NCI-H2196 (cell line): ENCODE data around the gene ESPN.

Experiments used
- DNase-seq: peaks from one replicate; lab custom pipeline; 2025; ENCODE audit not compliant: unreplicated experiment; lab: John Stamatoyannopoulos, UW

Gene ESPN

DNA sequence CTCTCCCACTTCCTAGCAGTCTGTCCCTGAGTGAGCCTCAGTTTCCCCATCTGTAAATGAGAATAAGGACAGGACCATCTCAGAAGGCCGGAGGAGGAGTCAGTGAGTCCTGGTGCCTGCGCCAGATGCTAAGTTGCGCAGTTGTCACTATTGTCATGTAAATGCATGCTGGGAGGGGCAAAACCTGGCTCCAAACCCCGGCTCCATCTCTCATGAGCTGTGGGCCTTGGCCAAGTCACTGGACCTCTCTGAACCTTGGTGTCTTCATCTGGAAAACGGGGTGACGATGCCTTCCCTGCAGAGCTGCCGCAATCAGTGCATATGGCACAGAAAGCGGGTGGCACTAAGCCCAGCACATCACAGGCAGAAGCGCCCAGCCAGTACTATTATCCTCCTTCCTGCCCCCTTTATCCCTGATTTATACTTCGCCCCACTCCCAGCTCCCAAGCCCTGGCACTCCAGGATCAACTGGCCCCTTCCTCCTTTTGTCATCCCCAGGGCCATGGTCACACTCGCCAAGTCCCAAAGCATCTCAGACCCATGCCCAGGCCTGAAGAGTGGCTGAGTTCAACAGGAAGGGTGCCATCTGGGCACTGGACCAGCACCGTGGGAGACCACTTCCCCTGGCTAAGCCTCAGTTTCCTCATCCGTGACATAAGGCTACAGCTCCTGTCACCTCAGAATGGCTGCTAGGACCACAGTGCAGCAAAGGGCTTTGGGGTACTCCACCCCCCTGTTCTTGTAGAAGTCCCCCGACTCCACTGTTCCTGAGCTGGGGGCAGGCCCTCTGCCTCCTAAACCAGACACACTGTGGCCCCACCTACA, 71.2 kb downstream of the ESPN start:
- DNase-seq: no peak

DNA sequence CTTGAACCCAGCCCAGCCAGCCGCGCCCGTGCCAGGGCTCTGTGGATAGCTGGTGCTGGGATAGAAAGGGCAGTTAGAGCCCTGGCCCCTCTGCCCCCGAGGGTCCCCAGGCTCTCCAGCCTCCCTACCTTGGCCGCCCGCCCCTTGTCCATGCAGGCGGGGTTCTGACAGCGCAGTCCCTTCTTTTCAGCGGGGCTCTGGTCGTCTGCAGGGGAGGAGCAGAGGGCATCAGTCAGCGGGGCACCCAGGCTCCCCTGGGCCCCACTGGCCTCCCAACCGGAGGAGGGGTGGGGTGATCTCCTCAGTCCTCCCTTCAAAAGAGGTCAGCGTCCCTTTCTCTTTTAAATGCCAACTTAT, 71.8 kb downstream of the ESPN start:
- no peak for DNase-seq

DNA sequence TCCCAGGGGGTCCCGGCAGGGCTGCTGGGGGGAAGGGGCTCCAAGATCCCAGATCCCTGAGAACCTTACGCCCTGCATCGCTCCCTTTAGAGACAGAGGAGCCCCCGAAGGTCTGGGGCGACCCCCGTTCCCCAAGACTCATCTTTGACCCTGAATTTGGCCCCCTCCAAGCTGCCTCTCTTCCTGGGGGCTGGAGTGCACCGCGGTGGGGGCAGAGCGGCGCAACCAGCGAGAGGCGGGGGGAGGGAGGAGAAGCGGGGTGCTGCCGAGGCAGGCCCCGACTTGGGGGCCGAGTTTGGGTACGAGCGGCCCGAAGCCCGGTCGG, 72.3 kb downstream of the ESPN start:
- no peak for DNase-seq

DNA sequence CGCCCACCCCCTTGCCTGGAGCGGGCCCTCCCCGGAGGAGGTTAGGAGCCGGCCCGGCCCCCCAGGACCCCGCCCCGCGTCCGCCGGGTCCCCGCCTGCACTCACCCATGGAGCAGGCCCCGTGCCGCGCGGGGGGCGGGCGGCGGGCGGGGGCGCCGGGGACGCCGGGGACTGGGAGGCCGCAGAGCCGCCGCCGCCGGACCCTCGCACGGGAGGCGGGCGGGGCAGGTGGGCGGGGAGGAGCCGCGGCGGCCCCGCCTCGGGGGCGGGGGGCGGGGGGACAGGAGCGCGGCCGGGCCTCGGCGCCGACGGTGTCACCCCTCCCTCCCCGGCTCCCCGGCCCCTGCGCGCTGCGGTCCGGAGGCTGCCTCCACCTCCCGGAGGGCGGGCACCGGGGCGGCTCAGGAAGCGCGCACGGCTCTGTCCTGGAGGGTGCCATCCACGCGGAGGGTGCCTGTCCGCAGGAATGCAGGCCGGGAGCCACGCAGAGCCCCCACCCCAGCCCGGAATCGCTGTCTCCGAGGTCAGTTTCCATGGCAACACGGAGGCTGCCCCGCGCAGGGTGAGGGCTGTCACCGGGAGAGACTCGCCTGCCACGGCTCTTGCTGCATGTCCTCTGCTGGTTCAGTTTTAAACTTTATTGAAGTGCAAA, 72.8 kb downstream of the ESPN start:
- peak; percentile 55 for DNase-seq

DNA sequence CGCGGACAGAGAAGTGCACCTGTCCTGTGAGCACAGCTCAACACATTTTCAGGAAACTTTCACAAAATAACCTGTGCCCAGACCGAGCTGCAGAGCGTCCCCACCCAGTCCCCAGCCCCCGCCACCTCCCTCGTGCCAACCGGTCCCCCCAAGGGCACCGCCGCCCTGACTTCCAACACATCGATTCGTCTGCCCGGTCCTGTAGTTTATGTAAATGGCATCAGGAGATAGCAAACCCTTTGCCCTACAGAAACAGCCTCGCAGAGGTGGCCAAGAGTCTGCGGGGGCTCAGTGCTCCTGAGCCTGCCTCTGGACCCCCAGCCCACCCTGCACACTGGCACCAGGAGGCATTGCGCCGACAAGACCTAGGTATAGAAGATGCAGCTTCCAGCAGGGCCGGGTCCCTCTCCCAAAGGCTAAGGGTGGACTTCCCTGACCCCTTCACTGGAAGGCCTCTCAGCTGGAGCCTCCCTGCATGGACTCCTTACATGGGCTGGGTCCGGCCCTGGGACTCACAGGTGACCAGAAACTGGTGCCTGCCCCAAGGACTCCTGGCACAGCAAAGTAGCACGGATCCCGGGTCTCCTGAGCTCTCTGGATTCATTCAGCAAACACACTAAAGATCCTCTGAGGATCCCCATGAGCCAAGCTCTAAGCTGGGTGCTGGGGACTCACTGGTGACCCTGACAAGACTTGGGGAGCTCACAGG, 73.4 kb downstream of the ESPN start:
- DNase-seq: no peak

DNA sequence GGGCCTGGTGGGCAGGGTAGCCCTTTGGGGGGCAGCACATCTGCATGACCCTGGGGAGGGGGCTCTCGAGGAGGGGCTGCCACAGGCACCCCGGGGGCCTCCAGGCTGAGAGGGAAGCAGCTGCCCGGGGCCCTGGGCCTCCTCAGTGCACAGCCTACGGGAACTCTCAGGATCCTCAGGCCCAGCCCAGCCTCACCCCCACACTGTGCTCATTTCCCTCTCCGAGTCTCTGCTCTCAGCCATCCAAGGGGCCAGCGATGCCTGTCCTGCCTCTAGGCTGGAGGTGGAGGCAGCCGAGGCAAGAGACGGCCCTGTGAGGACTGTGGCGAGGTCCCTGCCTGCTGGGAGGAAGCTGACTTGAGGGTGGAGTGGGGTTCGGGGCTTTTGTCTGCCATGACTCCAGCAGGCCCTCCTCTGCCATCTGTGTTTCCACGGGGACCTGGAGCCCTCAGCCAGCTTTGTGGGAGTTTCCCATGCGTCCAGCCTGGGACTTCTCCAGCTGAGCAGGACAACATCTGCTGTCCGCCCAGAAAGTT, 74.1 kb downstream of the ESPN start:
- no peak for DNase-seq

DNA sequence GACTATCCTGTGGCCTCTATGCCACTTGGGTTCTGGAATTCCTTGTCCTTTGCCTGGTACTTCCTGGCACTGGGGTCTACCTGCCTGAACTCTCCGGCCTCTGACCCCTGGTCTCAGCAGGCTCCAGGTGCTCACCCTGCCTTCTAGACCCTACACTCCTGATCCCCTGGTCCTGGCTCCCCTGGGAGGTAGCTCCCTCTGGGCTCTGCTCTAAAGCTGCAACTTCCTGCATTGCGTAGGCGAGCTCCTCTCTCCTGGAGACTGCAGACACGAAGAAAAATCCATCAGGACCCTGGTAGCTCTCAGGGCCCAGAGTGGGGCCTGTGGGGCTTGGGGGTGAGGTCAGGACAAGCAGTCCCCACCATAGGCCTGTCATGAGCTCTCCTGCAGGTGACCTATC, 74.7 kb downstream of the ESPN start:
- DNase-seq: no peak

DNA sequence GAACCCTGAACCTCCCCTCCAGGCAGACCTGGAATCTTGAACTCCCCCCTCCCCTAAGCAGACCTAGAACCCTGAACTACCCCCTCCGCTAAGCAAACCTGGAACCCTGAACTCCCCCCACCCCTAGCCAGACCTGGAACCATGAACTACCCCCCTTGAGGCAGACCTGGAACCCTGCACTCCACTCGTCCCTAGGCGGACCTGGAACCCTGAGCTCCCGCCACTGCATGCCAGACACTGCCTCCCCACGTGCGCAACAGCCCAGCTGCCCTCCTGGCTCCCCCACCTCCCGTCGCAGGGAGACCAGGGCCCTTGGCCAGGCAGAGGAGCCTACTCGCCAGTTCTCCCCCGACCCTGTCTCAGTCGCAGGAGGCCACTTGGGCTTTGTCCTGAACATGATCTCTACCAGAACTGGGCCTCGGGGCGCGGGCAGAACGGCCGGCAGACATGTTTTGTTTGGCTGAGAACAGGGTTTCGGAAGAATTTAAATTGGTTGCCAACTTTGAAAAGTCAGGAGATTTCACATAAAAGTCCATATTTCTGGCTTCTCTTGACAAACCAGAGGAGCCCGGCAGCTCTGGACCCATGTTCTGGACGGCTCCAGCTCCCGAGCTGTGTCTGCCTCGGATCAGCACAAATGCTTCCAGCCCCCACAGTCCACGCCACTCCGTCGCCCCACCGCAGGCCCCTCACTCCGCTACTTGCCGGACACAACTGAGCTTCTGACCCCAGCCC, 76.1 kb downstream of the ESPN start:
- no peak for DNase-seq

DNA sequence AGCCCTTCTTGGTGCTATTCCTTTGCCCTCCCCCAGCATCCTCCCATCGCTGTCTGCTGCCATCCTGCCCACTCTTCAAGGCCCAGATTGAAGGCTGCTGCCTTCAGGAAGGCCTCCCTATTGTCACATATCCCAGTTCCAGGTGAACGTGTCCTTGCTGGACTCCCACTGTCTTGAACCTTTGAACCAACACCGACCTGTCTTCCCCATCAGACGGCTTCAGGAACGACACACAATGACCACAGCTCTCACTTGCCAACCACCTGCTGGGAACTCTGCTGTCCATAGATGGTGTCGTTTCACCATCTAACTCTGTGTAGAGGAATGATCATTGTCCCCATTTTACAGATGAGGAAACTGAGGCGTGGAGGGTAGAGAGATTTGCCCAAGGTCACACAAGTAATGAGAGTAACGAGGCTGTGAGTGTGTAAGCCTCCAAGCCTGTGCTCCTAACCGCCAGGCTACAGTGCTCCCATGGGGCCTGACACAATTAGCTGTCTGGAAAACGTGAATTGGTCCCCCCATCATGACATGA, 76.8 kb downstream of the ESPN start:
- no peak for DNase-seq

DNA sequence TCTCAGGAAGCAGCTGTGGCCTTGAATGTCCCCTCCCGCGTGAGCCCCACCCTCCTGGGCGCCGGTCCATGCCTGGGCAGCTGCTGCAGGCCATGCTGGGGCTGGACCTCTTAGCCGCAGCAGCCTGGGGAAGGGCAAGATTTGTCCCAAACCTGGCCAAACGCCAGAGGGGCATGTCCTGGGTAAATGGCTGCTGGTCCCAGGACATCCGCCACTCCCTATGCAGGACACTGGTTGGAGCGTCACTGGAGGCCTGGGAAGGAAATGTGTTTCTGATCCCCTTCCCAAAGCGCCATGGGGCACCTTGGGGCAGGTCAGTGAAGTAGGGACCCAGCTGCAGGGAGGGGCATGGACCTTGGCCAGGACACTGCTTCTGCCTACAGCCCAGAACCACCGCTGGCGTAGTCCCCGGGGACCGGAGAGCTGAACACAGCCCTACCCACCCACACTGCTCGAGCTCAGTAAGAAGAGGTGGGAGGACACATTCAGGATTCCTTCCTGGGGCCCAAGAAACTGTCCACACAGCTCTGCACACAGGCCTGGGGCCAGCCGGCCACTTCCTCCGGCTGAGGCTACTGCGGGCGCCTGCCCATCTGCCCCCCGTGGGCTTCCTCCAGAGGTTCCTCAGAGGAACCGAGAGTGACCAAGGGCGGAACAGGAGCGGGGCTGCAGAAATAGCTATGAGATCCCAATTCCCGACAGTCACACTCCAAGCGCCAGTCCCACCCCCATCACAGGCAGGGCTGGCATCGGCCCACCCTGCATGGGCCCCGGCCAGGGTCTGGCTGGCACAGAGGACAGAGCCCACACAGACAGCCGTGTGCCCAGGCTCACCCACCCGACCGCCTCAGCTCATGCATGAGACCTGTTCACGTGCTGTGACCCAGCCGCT, 77.7 kb downstream of the ESPN start:
- DNase-seq: peak; percentile 45

DNA sequence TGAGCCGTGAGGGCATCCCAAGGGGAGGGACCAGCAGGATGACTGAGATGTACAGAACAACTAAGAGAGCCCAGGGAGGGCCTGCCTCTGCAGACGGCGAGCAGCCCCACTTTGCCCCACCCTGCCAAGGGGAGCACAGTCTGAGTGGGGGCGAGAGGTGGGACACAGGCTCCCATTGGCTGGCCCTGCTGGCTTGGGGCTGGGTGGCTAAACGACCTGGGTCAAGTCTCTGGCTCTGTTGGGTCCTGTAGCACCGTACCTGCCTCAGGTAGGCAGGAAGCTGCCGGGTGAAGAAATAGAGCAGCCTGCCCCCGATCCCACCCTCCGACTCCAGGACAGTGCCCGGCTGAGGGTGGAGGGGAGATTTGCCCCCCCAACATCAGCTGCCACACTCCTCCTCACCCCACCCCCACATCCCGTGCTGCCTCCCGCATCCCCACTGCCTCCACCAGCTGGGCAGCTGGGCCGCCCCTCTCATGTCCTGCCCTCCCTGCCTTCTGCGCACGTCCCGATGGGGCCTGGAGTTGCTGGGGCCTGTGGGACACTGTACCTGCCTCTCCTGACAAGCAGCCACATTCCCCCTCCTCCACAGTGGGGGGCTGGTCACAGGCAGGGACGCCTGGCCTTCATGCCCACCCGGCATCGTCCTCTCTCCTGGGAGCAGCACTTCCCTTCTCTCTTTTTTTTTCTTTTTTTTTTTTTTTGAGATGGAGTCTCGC, 79.5 kb downstream of the ESPN start:
- DNase-seq: no peak

DNA sequence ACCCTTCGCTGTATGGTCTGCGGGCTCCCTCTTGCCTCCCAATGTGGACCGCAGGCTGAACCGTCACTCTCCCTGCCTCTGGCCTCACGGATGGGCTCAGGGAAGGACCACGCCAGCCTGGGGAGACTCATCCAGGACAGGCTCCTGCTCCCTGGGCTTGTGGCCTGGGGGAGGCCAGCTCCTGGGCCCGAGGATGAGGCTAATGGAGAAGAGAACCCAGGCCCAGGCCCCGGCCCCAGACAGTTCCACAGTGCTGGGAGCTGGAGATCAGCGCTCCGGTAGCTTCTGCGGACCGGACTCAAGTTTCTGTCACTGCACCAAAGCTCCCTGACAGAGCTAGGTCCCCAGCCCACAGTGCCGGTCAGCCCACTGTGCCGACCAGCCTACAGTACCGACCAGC, 80.3 kb downstream of the ESPN start:
- no peak for DNase-seq

DNA sequence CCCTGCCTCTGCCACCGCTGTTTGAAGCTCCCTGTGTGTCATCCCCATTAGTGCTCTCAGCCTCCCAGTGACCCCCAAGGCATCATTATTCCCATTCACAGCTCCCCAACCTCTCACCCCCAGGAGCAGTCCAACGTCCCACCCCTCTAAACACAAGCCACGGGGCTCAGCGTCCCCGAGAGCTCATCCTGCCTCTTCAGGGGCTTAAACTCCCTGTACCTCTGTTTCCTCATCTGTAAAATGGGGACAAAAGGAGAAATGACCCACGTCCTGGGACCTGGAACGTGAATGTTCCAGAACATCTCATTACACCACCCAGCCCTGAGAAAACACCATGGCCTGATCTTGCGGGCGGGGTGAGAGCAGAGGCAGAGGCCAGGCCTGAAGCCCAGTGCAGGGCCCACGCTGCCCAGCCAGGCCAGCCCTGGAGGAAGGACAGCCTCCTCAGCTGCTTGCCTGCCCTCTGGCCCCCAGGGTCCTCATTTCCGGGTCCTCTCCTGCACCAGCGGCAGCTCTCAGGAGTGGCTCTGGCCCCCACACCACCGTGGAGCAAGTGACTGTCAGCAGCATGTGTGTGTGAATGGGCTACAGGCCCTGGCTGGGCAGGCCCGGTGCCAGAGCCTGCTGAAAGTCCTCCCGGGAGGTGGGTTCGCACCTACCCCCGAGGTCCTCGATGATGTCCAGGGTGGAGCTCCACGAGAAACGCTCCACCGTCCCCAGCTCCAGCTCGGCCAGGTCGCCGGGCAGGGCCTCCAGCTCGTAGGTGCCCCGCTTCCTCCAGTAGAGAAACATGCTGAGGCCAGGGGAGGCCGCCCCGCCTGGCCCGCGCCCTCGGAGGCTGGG, 81.0 kb downstream of the ESPN start:
- no peak for DNase-seq

DNA sequence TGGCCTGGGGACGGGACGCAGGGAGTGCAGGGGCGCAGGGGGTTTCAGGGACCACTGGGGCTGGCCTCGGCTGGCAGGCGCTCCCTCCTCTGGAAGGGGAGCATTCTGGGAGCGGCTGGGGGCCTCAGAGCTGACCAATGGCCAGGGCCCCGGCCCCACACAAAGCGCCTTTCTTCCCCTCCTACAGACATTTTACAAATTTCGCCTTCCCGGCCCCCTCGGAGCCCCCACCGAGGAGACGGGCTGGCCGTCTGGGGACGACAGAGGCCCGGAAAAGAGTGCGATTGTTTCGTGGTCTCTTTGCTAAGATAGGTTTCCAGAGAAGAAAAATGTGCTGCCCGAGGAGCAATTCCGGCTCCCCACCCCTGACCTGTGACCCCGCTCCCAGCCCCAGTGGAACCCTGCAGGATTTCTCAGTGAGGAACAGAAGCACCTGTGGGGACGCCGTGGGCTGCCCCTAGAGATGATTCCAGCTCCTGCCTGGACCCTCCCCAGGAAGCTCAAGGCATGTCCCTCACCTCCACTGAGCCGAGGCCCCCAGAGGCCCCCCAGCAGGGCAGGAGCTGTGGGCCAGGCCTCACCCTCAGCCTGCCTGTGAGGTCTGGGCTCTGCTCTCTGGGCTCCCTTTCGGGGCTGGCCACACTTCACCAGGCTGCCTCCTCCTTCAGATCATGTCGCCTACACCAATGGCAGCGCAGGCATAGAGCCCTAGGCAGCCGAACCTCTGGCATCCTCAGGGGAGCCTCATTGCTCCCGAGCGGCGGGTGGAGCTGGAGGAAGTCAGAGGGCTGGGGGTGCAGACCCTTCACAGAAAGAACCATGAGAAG, 81.8 kb downstream of the ESPN start:
- DNase-seq: no peak

DNA sequence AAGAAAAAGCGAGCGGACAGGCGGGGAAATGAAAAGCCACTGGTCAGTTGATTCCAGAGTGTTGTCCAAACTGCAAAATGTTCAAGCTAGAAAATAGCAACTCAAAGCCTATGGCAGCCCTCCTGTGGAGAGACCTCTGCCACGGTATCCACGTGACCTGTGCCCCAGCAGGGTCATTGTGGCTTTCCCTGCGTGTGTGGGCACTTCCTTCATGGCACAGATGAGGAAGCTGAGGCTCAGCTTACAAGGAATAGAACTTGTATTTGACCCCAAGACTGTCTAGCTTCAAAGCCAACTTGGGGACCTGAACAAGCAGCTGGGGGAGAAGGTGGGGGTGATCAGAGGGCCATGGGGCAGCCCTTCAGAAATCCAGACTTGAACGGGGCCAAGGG, 82.5 kb downstream of the ESPN start:
- no peak for DNase-seq

DNA sequence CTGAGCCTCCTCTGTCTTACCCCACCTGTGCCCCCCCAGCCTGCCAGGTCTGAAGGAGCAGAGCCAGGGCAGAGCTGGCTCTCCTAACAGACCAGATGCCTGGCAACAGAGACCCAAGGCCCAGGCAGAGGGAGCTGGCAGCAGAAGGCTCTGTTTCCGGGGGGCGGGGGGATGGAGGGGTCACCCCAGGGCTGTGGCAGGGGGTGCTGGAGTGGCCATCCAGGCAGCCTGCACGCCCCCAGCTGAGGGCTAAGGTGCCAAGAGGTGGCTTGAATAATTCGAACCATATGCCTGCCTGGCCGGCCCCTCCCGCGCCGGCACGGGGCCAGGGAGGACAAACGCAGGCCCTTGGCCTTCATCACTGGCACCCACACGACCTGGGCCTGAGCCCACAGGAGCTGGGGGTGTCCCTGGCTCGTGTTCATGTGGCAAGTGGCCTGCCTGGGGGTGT, 82.9 kb downstream of the ESPN start:
- DNase-seq: no peak

DNA sequence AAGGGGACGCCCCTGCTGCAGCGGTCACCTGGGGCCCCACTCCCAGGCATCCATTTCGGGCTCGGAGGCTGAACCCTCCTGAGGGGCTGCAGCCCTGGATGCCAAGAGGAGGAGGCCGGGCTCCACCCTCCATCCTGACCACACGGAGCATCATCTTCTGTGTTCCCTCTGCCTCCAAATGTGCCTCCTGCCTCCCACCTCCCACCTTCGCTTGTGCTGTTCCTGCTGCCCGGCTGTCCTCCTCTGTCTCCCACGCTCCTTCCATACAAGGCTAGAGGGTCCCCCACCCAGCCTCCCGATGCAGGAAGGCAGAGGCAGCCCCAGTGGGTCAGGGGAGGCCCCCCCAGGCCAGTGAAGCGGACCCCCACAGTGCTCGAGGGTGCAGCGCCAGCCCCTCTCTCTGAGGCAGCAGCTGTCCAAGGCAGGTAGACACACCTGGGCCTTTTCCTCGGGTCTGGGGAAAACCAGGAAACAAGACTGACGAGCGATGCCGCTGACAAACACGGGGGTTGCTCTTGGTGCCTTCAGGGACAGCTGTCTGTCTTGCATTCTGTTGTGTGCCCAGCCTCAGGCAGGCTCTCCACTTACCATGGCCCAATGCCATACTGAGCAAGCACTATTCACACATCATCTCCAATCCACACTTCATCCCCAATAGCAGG, 83.7 kb downstream of the ESPN start:
- peak; percentile 28 for DNase-seq
